GM03348 (cell line): Measurements from ENCODE around the gene SLC9C1.
A peak's percentile ranks its signal among the peaks of the same experiment; 100 is the strongest.
"Not testable (repeated sequence)": the region's sequence is repeated elsewhere in the genome, so short reads cannot be mapped to it uniquely, and the experiment has no call there.

Experiments
- DNase-seq: peaks from one replicate; pipeline ENCODE4 v3.0.0; 2012; ENCODE audit warnings: low spot score

SLC9C1 gene

DNA sequence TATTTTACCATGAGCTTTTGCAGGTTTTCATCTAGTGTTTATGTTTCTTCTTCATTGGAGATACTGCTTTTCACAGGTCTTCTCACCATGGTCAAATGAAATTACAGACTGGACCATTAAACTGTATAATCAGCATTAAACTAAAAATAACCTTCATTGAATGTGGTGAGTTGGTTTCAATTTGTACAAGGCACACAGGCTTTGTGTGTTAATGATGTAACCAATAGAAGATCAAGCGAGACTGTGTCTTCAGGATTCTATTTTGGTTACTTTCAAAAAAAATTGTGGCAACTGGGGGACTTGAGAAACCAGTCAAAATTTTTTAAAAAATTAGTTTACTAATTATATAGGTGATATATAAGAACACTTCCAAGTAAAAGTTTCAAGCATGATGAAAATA lies 106.7 kb downstream of the SLC9C1 start:
- DNase-seq, result no peak

DNA sequence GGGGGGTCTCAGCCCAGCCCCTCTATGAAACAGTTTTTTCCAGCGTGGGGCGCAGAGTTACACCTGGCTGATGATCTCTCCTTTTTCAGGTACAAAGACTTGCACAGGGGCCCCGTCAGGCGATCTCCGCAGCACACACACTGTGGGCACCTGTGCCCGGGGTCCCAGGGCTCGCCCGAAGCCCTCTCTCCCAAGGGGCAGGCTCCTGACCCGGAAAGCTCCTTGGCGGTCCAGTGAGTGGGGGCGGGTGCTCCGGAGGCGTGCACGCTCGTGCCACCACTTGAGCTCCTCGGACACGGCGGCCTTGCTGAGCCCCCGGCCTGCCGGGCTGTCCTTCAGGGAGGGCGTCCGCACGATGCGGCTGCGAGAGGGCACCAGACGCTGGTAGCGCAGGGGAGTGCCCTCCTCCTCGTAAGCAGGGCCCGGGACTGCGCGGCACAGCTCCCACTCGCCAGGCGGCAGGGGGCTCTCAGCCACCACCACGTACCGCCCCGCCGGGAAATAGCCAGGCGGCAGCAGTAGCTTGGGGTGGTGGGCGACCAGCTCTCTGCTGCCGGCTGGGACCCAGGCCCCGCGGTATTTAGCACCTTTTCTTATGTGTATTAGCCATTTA lies 108.5 kb downstream of the SLC9C1 start:
- not testable (repeated sequence) for DNase-seq

DNA sequence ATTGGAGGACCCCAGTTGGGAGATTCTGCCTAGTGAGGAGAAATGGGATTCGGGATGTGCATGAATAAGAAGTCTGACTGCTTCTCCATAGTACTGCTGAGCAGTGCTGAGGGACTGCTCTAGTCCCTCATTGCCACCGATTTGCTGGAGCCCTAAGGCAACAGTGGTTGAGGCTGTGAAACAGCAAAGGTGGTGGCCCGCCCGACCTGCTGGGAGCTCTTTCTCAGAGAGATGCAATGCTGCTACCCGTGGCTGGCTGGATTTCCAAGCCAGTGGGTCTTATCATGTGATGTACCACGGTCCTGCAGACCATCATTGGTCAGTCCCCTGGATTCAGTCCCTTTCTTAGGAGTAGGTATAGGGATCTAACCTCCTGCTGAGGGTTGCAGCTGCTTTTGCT lies 118.4 kb downstream of the SLC9C1 start:
- DNase-seq, result no peak

DNA sequence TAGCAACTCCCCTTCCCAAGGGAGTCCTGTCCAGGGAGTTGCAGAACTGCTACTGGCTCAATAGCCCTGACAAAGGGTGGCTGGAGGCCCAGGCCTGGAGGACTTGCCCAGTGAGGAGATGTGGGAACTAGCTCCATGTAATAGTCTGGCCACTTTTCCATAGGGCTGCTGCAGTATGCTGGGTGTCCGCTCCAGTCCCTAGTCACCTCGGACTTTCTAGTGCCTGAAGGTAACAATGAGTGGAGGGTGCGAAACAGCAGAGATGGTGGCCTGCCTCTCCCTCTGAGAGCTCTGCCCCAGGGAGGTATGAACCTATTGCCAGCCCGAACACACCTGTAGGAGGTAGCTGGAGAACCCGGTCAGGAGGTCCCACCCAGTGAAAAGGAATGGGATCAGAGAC lies 119.0 kb downstream of the SLC9C1 start:
- DNase-seq, result no peak

DNA sequence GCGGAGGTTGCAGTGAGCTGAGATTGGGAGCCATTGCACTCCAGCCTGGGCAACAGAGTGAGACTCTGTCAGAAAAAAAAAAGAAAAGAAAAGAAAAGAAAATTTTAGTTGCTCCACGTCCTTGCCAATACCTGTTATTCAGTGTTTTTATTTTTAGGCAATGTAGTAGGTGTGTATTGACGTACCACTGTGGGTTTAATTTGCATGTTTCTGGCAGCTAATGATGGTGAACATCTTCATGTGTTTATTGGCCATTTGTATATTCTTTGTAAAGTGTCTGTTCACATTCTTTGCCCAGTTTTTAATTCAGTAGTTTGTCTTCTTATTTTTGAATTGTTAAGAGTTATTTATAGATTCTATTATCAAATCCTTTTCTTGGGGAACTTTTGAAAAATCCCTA lies 122.9 kb downstream of the SLC9C1 start:
- DNase-seq, result no peak

DNA sequence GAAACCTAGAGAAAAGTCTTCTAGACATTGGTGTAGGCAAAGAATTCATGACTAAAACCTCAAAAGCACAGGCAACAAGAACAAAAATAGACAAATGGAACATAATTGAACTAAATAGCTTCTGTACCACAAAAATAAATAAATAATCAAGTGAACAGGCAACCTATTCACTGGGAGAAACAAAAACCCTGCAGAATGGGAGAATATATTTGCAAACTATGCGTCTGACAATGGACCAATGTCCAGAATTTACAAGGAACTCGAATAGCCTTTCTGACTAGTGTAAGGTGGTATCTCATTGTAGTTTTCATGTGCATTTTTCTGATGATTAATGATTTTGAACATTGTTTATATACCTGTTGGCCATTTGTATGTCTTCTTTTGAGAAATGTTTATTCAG lies 124.0 kb downstream of the SLC9C1 start:
- DNase-seq, result no peak

DNA sequence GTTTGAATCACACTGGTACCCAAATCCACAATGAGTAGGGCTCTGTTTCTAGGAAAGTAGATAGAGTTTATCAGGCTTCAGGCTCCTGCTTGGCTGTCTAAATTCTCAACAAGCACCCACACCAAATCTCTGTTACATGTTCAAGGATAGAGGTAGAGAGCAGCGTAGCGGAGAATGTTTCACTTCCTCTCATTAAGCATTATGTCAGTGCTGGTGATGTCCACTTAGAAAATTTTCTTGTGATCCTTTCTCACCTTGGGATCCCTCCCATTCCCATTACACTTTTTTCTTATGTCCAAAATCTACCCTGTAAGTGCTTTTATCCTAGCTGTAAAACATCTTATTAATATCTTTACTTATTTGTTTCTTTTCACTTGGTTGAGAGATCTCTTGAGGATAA lies 126.3 kb downstream of the SLC9C1 start:
- no peak for DNase-seq

DNA sequence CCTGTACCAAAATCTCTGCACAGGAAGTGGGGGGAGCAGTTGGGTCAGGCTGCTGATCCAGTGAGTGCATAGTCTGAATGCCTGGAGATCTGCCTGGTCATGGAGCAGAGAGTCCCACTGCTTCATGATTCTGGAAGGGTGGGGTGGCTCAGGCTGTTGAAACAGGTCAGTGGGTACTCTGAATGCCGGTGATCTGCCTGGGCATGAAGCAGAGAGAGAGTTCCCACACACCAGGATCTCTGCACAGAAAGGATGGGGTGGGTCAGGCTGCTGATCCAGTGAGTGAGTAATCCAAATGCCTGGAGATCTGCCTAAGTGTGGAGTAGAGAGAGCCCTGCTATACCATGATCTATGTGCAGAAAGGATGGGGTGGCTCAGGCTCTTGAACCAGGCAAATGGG lies 144.9 kb downstream of the SLC9C1 start:
- no peak for DNase-seq

DNA sequence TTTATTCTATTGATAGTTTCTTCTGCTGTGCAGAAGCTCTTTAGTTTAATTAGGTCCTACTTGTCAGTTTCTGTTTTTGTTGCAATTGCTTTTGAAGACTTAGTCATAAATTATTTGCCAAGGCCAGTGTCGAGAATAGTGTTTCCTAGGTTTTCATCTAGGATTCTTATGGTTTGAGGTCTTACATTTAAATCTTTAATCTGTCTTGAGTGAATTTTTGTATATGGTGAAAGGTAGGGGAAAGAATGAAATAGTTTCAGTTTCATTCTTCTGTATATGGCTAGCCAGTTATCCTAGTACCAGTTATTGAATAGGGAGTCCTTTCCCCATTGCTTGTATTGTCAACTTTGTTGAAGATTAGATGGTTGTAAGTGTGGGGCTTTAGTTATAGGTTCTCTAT lies 150.3 kb downstream of the SLC9C1 start:
- no peak for DNase-seq

DNA sequence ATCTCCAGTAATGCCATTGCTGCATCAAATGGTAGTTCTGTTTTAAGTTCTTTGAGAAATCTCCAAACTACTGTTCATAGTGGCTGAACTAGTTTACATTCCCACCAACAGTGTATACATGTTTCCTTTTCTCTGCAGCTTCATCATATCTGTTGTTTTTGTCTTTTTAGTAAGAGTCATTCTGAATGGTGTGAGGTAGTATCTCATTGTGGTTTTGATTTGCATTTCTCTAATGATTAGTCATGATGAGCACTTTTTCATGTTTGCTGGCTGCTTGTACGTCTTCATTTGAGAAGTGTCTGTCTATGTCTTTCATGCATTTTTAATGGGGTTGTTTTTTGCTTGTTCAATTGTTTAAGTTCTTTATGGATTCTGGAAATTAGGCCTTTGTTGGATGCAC lies 150.8 kb downstream of the SLC9C1 start:
- DNase-seq, result no peak

DNA sequence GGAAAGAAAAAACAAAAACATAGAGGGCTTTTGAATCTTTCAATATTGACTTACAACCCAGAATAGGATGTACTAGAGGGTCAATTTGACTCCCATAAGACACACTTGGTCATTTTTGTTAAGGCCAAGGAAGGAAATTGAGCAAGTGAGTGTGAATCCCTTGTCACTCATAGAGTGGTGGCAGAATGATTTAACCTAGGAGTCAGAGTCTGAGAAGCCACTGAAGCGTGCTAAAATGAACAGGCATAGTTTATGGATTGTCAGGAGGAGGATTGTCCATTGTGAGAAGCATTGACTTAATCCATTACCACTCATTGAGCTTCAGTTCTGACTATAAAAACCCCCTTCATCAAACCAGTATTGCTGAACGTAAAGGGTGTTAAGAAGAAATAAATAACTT lies 152.7 kb downstream of the SLC9C1 start:
- no peak for DNase-seq

DNA sequence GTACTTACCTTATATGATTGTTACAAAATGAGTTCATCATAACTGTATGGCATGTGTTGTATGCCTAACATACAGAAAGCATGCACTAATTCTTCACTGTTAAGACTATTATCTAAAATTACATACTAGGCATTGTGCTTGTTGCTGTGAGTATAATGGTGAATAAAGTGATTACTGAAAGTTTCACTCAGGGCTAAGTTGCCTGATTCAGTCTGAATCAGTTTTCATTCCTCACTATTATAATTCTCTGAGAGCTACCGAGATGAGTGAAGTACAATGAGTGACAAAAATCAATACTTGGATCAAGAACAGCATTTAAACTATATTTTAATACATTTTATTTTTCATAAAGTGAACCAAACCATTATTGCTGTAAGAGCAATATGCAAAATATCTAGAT lies 153.4 kb downstream of the SLC9C1 start:
- no peak for DNase-seq

DNA sequence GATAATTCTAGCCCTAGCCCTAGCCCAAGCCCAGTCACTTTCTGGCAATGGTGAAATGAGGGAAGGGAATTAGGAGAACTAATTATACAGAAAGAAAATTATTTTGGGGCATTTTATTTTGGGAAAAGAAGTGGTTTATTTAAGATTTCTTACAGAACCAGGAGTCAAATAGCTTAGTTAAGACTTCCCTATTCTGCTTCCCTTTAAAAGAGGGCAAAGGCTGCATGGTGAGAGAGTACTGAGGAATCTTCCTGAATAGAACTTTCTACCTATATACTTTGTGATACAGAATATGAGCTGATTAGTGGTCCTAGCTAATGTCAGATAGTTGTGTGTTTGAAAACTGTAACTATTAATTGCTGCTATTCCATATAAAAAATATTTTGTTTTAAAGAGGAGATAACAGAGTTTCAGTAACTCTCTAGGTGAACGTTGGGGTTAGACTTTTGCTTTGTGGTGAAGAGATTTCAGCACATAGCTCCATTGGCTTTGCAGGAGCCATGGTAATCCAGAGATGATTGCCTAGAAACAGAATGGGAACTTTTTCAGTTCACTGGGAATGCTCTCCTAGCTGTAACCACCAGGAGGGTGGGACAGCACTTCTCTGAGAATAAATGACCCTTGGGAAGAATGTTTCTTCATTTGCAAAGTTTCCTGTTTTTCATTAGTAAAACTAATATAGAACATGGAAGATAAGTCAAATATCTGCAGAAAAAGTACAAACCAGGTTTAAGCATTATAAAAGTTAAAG lies 155.6 kb downstream of the SLC9C1 start:
- DNase-seq, result no peak

DNA sequence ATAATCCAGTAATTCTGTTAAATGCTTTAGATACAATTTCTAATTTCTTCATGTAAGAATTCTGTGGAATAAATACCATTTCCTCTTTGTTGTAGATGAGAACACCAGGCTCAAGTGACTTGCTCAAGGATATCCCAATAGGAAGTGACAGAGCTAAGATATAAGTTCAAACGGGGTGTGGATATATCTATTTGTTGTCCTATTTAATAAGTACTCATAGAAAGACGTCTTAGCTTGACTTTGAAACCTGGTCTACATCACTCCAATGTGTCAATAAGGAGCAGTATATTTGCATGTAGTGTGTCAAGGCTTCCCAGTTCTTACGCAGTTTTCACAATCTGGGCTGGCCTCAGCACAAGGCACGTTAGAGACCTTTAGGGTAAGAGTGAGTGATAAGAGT lies 156.2 kb downstream of the SLC9C1 start:
- no peak for DNase-seq

DNA sequence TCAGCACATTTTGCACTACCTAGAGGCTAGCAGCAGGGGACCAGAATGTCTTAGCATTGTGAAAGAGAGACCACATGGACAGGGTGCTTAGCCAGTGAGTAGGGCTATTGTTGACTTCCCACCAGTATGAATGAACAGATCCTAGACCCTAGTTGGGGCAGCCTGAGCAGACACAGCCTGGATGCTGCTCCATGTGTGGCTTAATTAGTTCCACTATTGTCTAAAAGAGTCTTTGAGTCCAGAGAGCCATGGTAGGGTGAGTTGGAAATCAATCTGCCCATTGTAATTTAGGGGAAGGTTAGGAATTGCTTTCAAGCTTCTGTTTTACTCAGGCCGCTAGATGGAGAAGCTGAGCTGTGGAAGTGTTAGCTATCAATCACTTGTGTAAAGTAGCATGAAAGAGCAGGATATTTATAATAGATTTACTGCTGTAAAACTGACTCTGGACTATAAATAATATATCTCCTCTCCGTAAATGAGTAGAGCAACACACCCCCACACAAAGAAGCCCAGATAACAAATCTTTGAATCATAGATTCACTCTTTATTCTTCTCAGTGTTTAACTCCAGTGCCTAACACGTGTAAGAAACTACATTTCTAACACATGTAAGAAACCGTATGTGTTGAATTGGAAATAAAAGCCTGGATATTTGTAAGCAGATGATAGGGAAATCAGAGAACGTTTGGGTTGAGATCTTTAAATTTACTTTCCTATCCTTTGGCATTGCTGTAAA lies 156.9 kb downstream of the SLC9C1 start:
- peak; percentile 31 for DNase-seq

DNA sequence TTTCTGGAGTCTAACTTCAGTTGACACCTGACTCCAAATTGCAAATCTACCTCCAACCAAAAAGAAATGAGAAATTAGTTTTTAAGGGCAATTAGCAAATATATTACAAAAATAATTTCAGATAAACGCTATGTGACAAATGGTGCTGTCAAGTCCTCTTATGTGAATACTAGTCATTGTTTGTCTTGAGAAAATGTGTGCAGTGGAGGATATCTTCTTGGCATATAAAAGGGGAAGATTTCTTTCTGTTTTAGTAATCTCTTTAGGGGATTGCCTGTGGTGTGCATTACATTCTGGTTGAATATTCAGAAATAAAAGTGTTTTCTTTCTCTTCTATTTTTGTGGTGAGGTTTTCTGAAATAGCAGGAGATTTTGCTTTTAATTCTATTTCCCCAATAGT lies 158.0 kb downstream of the SLC9C1 start:
- DNase-seq, result no peak

DNA sequence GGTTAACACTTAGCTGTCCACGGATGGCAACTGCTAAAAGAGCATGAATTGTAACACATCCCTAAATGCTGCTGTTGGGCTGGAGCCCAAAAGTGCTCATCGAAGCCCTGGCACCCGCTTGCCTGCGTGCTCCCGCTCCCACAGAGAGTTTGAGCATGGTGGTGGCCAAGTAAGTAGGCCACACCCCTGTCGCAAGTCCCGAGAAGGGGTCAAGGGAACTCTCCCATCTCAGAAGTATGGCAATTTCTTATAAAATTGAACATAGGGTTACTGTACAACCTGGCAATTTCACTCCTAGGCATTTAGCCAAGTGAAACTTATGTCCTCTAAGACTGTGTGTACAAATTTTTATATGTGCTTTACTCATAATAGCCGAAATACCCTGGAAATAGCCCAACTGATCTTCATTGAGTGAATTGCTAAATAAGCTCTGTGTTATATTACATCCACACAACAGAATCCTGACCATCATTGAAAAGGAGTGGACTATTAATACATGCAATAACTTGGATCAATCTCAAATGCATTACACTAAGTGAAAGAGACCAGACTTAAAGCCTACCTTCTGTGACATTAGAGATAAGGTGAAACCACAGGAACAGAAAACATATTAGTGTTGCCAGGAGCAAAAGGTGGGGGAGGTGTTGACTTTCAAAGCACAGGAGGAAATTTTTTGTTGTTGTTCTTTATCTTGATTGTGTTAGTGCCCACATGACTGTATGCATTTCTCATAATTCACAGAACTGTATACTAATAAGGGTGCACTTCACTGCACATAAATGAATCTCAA lies 159.5 kb downstream of the SLC9C1 start:
- no peak for DNase-seq

DNA sequence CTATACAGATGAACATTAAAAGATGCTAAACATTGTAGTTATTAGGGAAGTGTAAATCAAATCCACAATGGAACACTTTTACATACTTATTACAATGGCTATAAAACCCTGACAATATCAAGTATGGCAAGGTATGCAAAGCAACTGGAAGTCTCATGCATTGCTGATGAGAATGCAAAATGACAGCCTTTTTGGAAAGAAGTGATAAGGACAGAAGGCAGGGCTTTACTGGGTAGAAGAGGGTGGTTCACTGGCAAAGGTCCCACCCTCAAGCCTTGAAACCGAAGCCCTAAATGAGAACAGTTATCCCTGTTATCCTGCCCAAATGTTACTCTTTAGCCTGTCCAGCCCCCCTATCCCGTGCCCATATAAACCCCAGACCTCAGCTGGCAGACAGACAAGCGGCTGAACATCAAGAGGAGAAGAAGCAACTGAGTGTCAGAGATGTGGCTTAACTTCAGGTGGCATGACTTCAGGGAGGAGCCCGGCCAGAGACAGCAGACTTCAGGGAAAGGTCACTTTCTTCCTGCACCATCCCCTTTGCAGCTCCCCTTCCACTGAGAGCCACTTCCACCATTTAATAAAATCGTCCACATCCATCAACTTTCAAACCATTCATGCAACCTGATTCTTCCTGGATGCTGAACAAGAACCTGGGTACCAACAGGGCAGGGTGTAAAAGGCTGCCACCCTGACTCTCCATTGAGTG lies 160.2 kb downstream of the SLC9C1 start:
- DNase-seq, result no peak

DNA sequence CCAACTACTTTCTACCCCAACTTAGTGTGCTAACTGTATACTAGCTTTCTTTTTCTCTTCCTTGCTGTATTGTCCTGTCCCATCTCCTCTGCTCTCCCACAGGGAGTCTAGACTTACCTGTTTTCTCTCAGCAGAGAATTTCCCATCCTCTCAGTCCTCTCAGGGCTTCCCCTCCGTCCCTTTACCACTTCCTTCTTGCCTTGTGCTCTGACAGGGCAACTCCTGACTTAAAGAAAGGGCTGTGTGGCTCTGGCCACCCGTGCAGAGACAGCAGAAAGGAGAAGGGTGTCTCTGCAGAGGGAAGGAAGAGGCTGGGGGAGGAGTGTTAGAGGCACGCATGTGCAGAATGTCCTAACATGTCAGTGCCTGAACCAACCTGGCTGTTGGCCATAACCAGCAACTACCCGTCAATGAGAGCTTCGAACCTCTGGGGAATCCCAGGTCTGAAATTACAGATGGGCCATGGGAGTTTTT lies 161.0 kb downstream of the SLC9C1 start, which contains the start of gene GCSAM:
Gene GCSAM, minus strand, starts transcription at position 274 of the 474 bp plus-strand sequence. Its CDS starts 128 bp downstream, at position 146.
- no peak for DNase-seq

DNA sequence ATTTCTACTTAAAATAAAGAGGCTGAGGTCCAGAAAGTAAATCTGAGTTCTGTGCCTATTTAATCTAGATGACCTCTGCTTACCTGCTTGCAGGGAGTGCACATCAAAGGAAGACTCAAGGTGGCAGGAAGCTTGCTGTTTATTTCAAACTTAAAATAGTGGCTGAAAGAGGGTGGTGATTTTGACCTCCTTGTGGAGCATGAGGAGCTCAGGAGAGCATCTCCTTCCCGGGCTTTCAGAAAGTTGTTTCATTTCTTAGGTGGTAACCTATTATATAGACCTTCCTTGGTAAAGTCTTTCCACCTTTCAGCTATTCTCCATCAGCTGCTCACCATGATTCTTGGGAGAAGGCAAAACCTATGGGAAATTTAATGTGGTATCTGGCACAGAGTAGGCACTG lies 161.5 kb downstream of the SLC9C1 start:
- no peak for DNase-seq

DNA sequence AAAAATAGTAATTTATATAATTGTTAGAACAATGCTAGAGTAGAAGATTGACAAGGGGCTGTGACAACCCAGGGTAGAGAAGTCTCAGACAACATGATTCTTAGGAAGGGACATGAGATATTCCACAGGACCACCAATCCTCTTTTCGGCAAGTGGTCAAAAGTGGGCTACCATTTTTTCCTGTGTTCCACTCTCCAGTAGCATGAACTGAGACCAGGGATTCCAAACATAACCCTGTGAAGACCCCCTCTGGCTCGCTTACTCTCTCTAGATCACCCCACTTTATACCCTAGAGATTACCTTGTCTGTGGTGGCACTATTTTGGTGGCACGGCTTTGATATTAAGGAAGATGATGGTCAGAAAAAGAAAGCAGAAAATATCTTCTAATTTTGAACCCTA lies 161.9 kb downstream of the SLC9C1 start:
- DNase-seq, result no peak

DNA sequence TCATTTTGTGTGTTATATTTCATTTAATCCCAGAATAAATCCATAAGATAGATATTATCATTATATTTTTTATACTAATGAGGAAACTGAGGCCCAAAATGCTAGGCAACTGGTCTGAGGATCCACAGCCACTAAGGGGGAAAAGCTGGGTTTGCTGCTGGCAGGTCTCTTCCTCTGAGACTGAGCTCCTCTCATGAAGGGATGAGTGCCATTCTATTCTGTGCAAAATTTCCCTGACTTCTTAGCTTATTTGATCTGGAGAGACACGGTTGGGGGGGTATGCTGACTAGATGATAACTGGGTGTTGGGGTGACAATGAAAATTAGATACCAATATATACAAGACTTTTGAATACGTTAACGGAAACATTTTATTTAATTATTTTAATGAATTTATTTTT lies 162.9 kb downstream of the SLC9C1 start:
- DNase-seq, result no peak
